ENCODE measurements around the gene TPRKB.

DNA sequence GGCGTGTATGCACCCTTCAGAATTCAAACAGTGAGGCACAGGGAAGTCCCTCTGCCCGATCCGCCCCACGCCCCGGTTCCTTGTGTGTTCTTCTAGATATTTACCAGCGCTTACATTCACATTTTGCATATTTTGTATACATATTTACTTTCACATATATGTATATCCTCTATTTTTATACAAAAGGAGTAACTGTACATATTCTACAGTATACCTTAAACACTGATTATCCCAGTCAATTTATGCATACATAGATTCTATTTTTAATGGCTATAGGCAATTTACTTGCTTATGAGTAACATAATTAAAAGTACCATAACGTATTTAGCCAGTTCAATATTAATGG, 43.1 kb upstream of the TPRKB start:
- TF ChIP-seq, protein P1, sequence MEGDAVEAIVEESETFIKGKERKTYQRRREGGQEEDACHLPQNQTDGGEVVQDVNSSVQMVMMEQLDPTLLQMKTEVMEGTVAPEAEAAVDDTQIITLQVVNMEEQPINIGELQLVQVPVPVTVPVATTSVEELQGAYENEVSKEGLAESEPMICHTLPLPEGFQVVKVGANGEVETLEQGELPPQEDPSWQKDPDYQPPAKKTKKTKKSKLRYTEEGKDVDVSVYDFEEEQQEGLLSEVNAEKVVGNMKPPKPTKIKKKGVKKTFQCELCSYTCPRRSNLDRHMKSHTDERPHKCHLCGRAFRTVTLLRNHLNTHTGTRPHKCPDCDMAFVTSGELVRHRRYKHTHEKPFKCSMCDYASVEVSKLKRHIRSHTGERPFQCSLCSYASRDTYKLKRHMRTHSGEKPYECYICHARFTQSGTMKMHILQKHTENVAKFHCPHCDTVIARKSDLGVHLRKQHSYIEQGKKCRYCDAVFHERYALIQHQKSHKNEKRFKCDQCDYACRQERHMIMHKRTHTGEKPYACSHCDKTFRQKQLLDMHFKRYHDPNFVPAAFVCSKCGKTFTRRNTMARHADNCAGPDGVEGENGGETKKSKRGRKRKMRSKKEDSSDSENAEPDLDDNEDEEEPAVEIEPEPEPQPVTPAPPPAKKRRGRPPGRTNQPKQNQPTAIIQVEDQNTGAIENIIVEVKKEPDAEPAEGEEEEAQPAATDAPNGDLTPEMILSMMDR (IDR thresholded peaks at IDR 0.05): peak in 1 of 3 donors; percentile 48
- no peak for TF ChIP-seq POLR2A (IDR thresholded peaks at IDR 0.05)

Measured in lower leg skin (tissue), 3 donors.